Neural crest cell (in vitro differentiated cells): ENCODE results near the gene COL17A1. TPM values are rescaled to one million over a fixed set of nuclear protein-coding genes. Genes with fewer than 3 reads are reported as not detected.

ENCODE experiments used
- DNase-seq: peaks from one replicate; pipeline ENCODE4 v3.0.0; 2021; ENCODE audit warnings: low read depth, mixed read lengths, low spot score
- H3K27ac Mint-ChIP-seq: one replicate; pipeline ENCODE4 v1.8.0; 2021; ENCODE audit warnings: mild to moderate bottlenecking, mixed read lengths; ENCODE audit not compliant: unreplicated experiment
- H3K27me3 Mint-ChIP-seq: 2 replicates; pipeline ENCODE4 v1.8.0; 2021; ENCODE audit warnings: low read depth, mild to moderate bottlenecking, mixed read lengths
- H3K36me3 Mint-ChIP-seq: 2 replicates; pipeline ENCODE4 v1.8.0; 2021; ENCODE audit warnings: low read depth, mild to moderate bottlenecking, mixed read lengths
- H3K4me1 Mint-ChIP-seq: 2 replicates; pipeline ENCODE4 v1.8.0; 2021; ENCODE audit warnings: mixed read lengths
- H3K4me3 Mint-ChIP-seq: one replicate; pipeline ENCODE4 v1.8.0; 2021; ENCODE audit warnings: mild to moderate bottlenecking, mixed read lengths
- H3K9me3 Mint-ChIP-seq: 2 replicates; pipeline ENCODE4 v1.8.0; 2021; ENCODE audit warnings: mixed read lengths
- total RNA-seq: library from RNA; stranded (reverse); gene quantifications from 2 replicates; pipeline ENCODE4 v1.2.1, GENCODE V29; 2021
- TF ChIP-seq, protein P1 (sequence below): fragments of 200-600 bp; sonication (generic); conservative IDR thresholded peaks from 2 replicates; pipeline ENCODE4 v1.5.0; 2021; ENCODE audit warnings: antibody characterized with exemption, mild to moderate bottlenecking

The COL17A1 gene
- total RNA-seq, 1 donor from 2014 or later: not detected

DNA sequence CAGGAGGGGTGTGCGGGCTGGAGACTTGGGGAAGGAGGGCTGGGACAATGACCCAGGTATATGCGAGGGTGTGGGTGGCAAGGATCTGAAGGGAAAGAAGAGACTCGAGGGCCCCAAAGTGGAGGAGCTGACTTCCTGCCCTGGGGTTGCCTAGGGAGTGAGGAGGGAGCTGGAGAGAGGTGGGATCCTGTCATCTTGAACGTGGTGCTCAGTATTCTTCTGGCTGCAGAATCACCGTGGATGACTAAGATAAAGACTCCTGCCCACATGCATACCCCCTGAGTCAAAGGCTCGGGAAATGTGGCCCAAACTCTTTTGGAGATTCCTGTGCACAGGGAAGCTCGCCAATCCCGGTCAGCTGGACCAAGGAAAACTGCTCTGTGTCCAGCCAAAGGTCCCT, 31.2 kb downstream of the COL17A1 start:
- no peaks in the 10 kb centered on the region for H3K27me3 Mint-ChIP-seq
- H3K27ac Mint-ChIP-seq: no peak overlapping the region
- DNase-seq: no peak
- H3K36me3 Mint-ChIP-seq: no peaks in the 10 kb centered on the region
- peaks cover 11% of the 10 kb centered on the region for H3K4me1 Mint-ChIP-seq
- TF ChIP-seq, protein P1, sequence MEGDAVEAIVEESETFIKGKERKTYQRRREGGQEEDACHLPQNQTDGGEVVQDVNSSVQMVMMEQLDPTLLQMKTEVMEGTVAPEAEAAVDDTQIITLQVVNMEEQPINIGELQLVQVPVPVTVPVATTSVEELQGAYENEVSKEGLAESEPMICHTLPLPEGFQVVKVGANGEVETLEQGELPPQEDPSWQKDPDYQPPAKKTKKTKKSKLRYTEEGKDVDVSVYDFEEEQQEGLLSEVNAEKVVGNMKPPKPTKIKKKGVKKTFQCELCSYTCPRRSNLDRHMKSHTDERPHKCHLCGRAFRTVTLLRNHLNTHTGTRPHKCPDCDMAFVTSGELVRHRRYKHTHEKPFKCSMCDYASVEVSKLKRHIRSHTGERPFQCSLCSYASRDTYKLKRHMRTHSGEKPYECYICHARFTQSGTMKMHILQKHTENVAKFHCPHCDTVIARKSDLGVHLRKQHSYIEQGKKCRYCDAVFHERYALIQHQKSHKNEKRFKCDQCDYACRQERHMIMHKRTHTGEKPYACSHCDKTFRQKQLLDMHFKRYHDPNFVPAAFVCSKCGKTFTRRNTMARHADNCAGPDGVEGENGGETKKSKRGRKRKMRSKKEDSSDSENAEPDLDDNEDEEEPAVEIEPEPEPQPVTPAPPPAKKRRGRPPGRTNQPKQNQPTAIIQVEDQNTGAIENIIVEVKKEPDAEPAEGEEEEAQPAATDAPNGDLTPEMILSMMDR: no peak
- no peak overlapping the region for H3K4me3 Mint-ChIP-seq
- no peaks in the 10 kb centered on the region for H3K9me3 Mint-ChIP-seq

DNA sequence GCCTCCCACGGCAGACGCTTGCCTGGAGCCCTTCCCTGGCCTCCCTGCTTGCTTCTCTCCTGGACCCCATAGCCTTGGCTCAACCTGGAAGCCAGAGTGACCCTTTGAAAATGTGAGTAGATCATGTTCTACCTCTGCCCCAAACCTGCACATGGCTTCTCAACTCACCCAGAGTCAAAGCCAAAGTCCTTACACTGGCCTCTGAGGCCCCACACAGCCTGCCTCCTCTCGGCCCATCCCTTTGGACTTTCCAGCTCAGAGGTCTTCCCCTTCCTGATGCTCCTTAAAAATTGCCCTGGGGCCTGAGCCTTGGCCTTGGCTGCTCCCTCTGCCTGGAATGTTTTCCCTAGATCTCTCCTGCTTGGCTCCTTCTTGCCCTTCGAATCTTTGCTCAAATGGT, 32.5 kb downstream of the COL17A1 start:
- H3K36me3 Mint-ChIP-seq: no peaks in the 10 kb centered on the region
- no peak overlapping the region for H3K4me3 Mint-ChIP-seq

DNA sequence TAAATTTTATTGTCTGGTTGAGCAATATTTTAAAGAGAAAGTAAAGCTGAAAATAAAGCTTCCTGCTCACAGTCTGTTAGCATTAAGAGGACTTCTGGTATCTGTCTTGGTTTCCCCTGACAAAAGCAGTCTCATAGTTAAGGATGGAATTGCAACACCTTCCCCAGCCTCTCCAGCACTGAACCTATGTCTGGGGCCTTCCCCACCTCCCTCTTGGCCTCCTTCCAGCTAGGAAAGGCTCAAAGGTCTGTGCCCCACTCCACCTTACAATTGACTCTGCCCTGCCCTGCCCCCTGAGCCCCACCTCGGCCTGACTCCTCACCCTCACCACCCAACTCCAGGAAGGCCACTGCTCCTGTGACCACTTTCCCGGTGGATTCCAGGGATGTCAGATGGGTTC, 33.2 kb downstream of the COL17A1 start:
- Mint-ChIP-seq H3K9me3 (no peaks in the 10 kb centered on the region), H3K4me1 (peaks cover 3% of the 10 kb centered on the region), H3K4me3 (no peak overlapping the region), H3K36me3 (no peaks in the 10 kb centered on the region), H3K27ac (no peak overlapping the region), H3K27me3 (no peaks in the 10 kb centered on the region)
- TF ChIP-seq, protein P1: no peak
- no peak for DNase-seq

More for the DNA sequence above, 32.5 kb downstream of the COL17A1 start:
- H3K9me3 Mint-ChIP-seq: no peaks in the 10 kb centered on the region
- H3K27ac Mint-ChIP-seq: no peak overlapping the region
- TF ChIP-seq, protein P1: no peak
- H3K4me1 Mint-ChIP-seq: peaks cover 9% of the 10 kb centered on the region
- DNase-seq: no peak
- no peaks in the 10 kb centered on the region for H3K27me3 Mint-ChIP-seq

DNA sequence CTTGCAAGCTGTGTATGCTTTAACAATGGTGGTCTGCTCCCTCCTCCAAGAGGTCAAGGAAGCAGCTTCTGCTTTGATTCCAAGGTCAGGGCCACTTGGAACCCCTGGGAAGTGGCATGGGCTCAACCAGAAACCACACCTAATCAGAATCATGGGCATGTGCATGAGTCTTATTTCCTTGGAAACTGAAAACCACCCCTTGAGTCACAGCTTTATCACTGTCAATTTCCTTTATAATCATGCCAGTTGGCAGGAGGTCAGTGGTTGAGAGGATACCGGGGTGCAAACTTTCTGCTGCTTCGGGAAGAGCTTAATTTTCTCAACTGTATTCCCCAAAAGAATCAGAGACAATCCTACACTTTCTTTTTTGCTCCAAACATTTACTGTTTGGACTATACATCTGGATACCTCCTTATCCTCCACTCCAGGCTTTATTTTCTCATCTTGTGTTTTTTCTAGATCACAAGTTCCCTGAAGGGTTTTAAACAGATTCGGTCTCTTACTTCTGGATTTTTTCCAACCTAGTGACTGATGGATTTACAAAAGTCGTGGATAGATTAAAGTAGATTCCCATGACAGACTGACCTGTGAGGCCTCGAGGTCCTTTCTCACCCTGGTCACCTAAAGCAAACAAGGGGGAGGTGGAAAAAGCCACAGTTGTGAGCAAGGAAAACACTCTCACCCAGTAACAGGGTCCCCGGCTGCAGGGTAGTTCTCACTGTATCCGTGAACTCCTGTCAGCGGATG, 36.0 kb downstream of the COL17A1 start:
- H3K9me3 Mint-ChIP-seq: no peaks in the 10 kb centered on the region
- TF ChIP-seq, protein P1: no peak
- no peak for DNase-seq
- no peak overlapping the region for H3K4me3 Mint-ChIP-seq
- H3K27ac Mint-ChIP-seq: no peak overlapping the region
- no peaks in the 10 kb centered on the region for H3K36me3 Mint-ChIP-seq
- no peaks in the 10 kb centered on the region for H3K4me1 Mint-ChIP-seq
- no peaks in the 10 kb centered on the region for H3K27me3 Mint-ChIP-seq

DNA sequence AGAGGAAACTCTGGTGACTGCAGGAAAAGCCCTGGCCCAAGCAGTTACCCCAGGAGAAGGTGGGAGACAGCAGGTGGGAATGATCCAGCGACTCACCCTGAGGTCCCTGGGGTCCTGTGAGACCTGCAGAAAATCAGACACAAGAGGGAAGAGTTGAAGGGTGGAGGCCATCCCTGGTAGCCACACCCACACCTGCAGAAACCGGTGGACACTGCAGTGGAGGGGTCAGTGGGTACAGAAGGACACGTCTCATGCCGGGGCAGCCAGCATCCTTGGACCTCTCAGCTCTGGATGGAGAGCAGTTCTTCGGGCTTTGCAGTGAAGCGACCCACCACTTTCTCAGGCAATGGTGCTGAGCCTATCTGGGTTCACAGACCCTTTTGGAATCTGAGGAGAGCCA, 39.0 kb downstream of the COL17A1 start:
- Mint-ChIP-seq H3K4me1 (no peaks in the 10 kb centered on the region), H3K27ac (no peak overlapping the region), H3K27me3 (no peaks in the 10 kb centered on the region), H3K4me3 (no peak overlapping the region), H3K36me3 (no peaks in the 10 kb centered on the region), H3K9me3 (no peaks in the 10 kb centered on the region)
- TF ChIP-seq, protein P1: no peak
- no peak for DNase-seq
